ENCODE results near the gene MDN1.

GRCh38 chr6:89597988-89598387 lies 221.6 kb downstream of the MDN1 start:
- TF ChIP-seq POLR2A (IDR thresholded peaks at IDR 0.05; ENCODE audit: low read length) (no peak), GATA1 (IDR thresholded peaks at IDR 0.05; ENCODE audit: low read depth, low read length) (no peak)

Data from erythroblast (primary cell).